GM18499 (cell line): Measurements from ENCODE around the gene ZCCHC24.

ENCODE experiments used
- ATAC-seq: cut with Tn5 transposase; IDR thresholded peaks from one replicate; pipeline ENCODE4 v1.9.1; 2021; ENCODE audit warnings: moderate number of reproducible peaks; ENCODE audit not compliant: insufficient read depth, unreplicated experiment

ZCCHC24 gene

GRCh38 chr10:79445161-79445976 is at the start of gene ZCCHC24:
TSS of gene ZCCHC24 (minus strand) at chr10:79445624. CDS start at chr10:79445440, 184 bp downstream.
- peak; percentile 90 for ATAC-seq

GRCh38 chr10:79493806-79494205 is 48.4 kb upstream of the ZCCHC24 start:
- no peak for ATAC-seq

- ATAC-seq = no peak
Measured at GRCh38 chr10:79492839-79493238, 47.4 kb upstream of the ZCCHC24 start.

- ATAC-seq = no peak
Measured at GRCh38 chr10:79492256-79492655, 46.8 kb upstream of the ZCCHC24 start.

- ATAC-seq = no peak
Measured at GRCh38 chr10:79491143-79491835, 45.9 kb upstream of the ZCCHC24 start.

GRCh38 chr10:79490400-79491142 is 45.1 kb upstream of the ZCCHC24 start:
- no peak for ATAC-seq

- ATAC-seq = no peak
Measured at GRCh38 chr10:79488870-79489269, 43.4 kb upstream of the ZCCHC24 start.

- ATAC-seq = no peak
Measured at GRCh38 chr10:79488336-79488735, 42.9 kb upstream of the ZCCHC24 start.

- no peak for ATAC-seq
Measured at GRCh38 chr10:79487296-79488194, 42.1 kb upstream of the ZCCHC24 start.

GRCh38 chr10:79484476-79484875 is 39.1 kb upstream of the ZCCHC24 start:
- no peak for ATAC-seq

GRCh38 chr10:79483948-79484347 is 38.5 kb upstream of the ZCCHC24 start:
- no peak for ATAC-seq

GRCh38 chr10:79483299-79483698 is 37.9 kb upstream of the ZCCHC24 start:
- no peak for ATAC-seq

- no peak for ATAC-seq
Measured at GRCh38 chr10:79482741-79483140, 37.3 kb upstream of the ZCCHC24 start.

GRCh38 chr10:79482304-79482703 is 36.9 kb upstream of the ZCCHC24 start:
- no peak for ATAC-seq

GRCh38 chr10:79479283-79479909 is 34.0 kb upstream of the ZCCHC24 start:
- ATAC-seq = no peak

- no peak for ATAC-seq
Measured at GRCh38 chr10:79477456-79477855, 32.0 kb upstream of the ZCCHC24 start.

- no peak for ATAC-seq
Measured at GRCh38 chr10:79476645-79477044, 31.2 kb upstream of the ZCCHC24 start.

GRCh38 chr10:79475877-79476276 is 30.5 kb upstream of the ZCCHC24 start:
- ATAC-seq = no peak

- ATAC-seq = no peak
Measured at GRCh38 chr10:79475119-79475653, 29.8 kb upstream of the ZCCHC24 start.
